ENCODE results near the gene ANKRD17. TPM values are rescaled to one million over a fixed set of nuclear protein-coding genes. Genes with fewer than 3 reads are reported as not detected.
A peak's percentile ranks its signal among the peaks of the same experiment; 100 is the strongest.

Gene ANKRD17
- total and polyA plus RNA-seq, 2 of the 4 experiments (the other 2 are of a cell fraction): 28.5 to 75.3 TPM

DNA sequence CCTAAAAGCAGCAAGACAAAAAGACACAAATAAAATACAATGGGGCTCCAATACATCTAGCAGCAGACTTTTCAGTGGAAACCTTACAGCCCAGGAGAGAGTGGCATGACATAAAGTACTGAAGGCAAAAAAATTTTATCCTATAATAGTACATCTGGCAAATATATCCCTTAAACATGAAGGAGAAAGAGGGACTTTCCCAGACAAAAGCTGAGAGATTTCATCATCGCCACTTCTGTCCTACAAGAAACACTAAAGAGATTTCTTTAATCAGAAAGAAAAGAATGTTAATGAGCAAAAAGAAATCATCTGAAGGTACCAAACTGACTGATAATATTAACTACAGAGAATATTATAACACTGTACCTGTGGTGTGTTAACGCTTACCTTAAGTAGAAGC, 86.4 kb downstream of the ANKRD17 start:
- no peak for TF ChIP-seq POLR2A (IDR thresholded peaks at IDR 0.05; ENCODE audit: low read depth, low read length)
- TF ChIP-seq CEBPB (IDR thresholded peaks at IDR 0.05; ENCODE audit: low read depth, low read length): peak; percentile 48; the same call in 1 of the 2 replicates
- Histone ChIP-seq H3K27ac (ENCODE audit: insufficient read depth, low read length) (no peak overlapping the region), H3K27me3 (ENCODE audit: control insufficient read depth, insufficient read depth, low read length) (no peaks in the 10 kb centered on the region), H2AFZ (replicated peaks; ENCODE audit: low read length, poor library complexity) (no peak overlapping the region), H3K18ac (ENCODE audit: low read depth, low read length) (no peak overlapping the region), H2BK20ac (ENCODE audit: low read depth, low read length) (no peak overlapping the region), H3K23ac (ENCODE audit: low read depth, low read length) (no peak overlapping the region), H2BK15ac (ENCODE audit: low read depth, low read length) (no peak overlapping the region), H3K4ac (ENCODE audit: low read depth, low read length) (no peak overlapping the region), H3K79me1 (ENCODE audit: low read depth in 1 of 2, low read length in 2 of 2) (peaks cover 29 to 45% of the 10 kb centered on the region in 2 experiments; a peak in 3 of 4 replicates), H2AK9ac (replicated peaks; ENCODE audit: low read depth, low read length, poor library complexity) (no peak overlapping the region), H3K56ac (ENCODE audit: extremely low read depth, insufficient read depth, low read length) (no peak overlapping the region), H3K4me2 (ENCODE audit: low read depth, low read length) (no peak overlapping the region), H4K20me1 (ENCODE audit: insufficient read depth, low read length) (peaks cover 28% of the 10 kb centered on the region), H3K14ac (replicated peaks; ENCODE audit: low read depth, low read length) (no peak overlapping the region), H2BK5ac (ENCODE audit: low read depth, low read length, poor library complexity, severe bottlenecking) (no peak overlapping the region), H4K91ac (ENCODE audit: insufficient read depth, low read depth, low read length) (no peak overlapping the region), H3K36me3 (ENCODE audit: control insufficient read depth, insufficient read depth, low read length) (peaks cover 32% of the 10 kb centered on the region), H3K9me1 (ENCODE audit: insufficient read depth, low read length) (no peaks in the 10 kb centered on the region), H2AK5ac (ENCODE audit: low read depth, low read length) (no peak overlapping the region), H4K8ac (ENCODE audit: low read depth in 2 of 2, low read length in 2 of 2) (no peak overlapping the region), H3K9ac (ENCODE audit: low read depth, low read length) (no peak overlapping the region), H4K5ac (ENCODE audit: low read depth, low read length) (no peak overlapping the region), H3K9me3 (ENCODE audit: control insufficient read depth, insufficient read depth, low read length) (no peaks in the 10 kb centered on the region), H2BK120ac (ENCODE audit: low read depth, low read length) (no peak overlapping the region), H3K4me1 (ENCODE audit: control insufficient read depth, insufficient read depth, low read length) (no peaks in the 10 kb centered on the region), H3K4me3 (ENCODE audit: insufficient read depth, low read depth, low read length) (no peak overlapping the region)
- in situ Hi-C loops (cut with MboI; ENCODE audit: low sequenced_read_pairs) (no loop called here), dilution Hi-C loops (cut with HindIII; ENCODE audit: low sequenced_read_pairs, unreplicated experiment) (no loop called here), intact Hi-C loops (cut with micrococcal nuclease) (no loop called here)
- ChIA-PET POLR2A (ENCODE audit: unreplicated experiment) (no interaction called here), CTCF (no interaction called here)
- no peak for ATAC-seq (ENCODE audit: low read depth)
- WGBS, 2 experiments (ENCODE audit: extremely low coverage in 2 of 2, insufficient read length in 1 of 2): no CpG with 5 or more reads among the region's 2 CpGs
- DNase-seq: peak; percentile 59
- no TSS peak for BruUV-seq (replicated peaks)

Data from IMR-90 (cell line).